ENCODE measurements around the gene TRIO.

TRIO gene

GRCh38 chr5:14428302-14429081, 285.4 kb downstream of the TRIO start:
- Histone ChIP-seq H2BK12ac (ENCODE audit: low read length) (peak overlapping the region; percentile 70), H3K23ac (ENCODE audit: low read length) (no peak overlapping the region)
- no CpG with 5 or more reads among the region's 12 CpGs for WGBS (ENCODE audit: extremely low coverage, insufficient coverage, insufficient read length)

GRCh38 chr5:14429101-14430050, 286.2 kb downstream of the TRIO start:
- H3K27ac ChIP-seq (ENCODE audit: low read depth, low read length) = peak overlapping the region; percentile 82
- no peak overlapping the region for H2AFZ ChIP-seq (ENCODE audit: insufficient read depth, low read length, poor library complexity)
- H3K18ac ChIP-seq (ENCODE audit: low read length) = no peak overlapping the region
- H4K12ac ChIP-seq (ENCODE audit: low read depth, low read length) = no peak overlapping the region
- H3K4me2 ChIP-seq (ENCODE audit: low read length) = no peak overlapping the region
- H2BK5ac ChIP-seq (ENCODE audit: low read depth, low read length, poor library complexity) = peak overlapping the region; percentile 45
- no peaks in the 10 kb centered on the region for H3K9me3 ChIP-seq (ENCODE audit: insufficient read depth, low read depth, low read length)
- H2BK120ac ChIP-seq (ENCODE audit: insufficient read depth, low read length, poor library complexity) = no peak overlapping the region
- H3K79me1 ChIP-seq (ENCODE audit: low read length) = peaks cover 6% of the 10 kb centered on the region
- no peaks in the 10 kb centered on the region for H3K79me2 ChIP-seq (ENCODE audit: control insufficient read depth, insufficient read depth, low read length, poor library complexity)
- no peak overlapping the region for H3K4ac ChIP-seq (ENCODE audit: low read depth, low read length)
- H3K4me3 ChIP-seq (ENCODE audit: low read depth, low read length) = no peak overlapping the region
- no peaks in the 10 kb centered on the region for H3K27me3 ChIP-seq (ENCODE audit: insufficient read depth, low read length)
- peaks cover 9 to 17% of the 10 kb centered on the region in 2 experiments for H3K36me3 ChIP-seq (ENCODE audit: control insufficient read depth in 1 of 2, insufficient read depth in 2 of 2, low read length in 2 of 2)
- H2BK12ac ChIP-seq (ENCODE audit: low read length) = no peak overlapping the region
- H4K8ac ChIP-seq (ENCODE audit: low read depth, low read length) = no peak overlapping the region
- no peak overlapping the region for H3K9ac ChIP-seq (ENCODE audit: low read length)
- H3K4me1 ChIP-seq (ENCODE audit: control insufficient read depth in 1 of 2, insufficient read depth in 2 of 2, low read length in 2 of 2) = peaks cover 6 to 13% of the 10 kb centered on the region in 2 experiments
- peak in 1 of 2 donors; percentile 35 for DNase-seq
- H4K91ac ChIP-seq (ENCODE audit: low read depth, low read length) = peak overlapping the region; percentile 45
- H3K23ac ChIP-seq (ENCODE audit: low read length) = no peak overlapping the region
- H2AK5ac ChIP-seq (ENCODE audit: low read length) = peak overlapping the region; percentile 87
- no CpG with 5 or more reads among the region's 13 CpGs for WGBS (ENCODE audit: extremely low coverage, insufficient coverage, insufficient read length)
- peak overlapping the region; percentile 28 for H3K14ac ChIP-seq (ENCODE audit: low read length)

More at GRCh38 chr5:14428302-14429081, 285.4 kb downstream of the TRIO start:
- Histone ChIP-seq H3K14ac (ENCODE audit: low read length) (no peak overlapping the region), H3K4me3 (ENCODE audit: low read depth, low read length) (no peak overlapping the region), H3K79me1 (ENCODE audit: low read length) (peaks cover 6% of the 10 kb centered on the region), H3K4me2 (ENCODE audit: low read length) (no peak overlapping the region), H2BK5ac (ENCODE audit: low read depth, low read length, poor library complexity) (no peak overlapping the region), H4K12ac (ENCODE audit: low read depth, low read length) (no peak overlapping the region), H3K4ac (ENCODE audit: low read depth, low read length) (no peak overlapping the region), H2AFZ (ENCODE audit: insufficient read depth, low read length, poor library complexity) (no peak overlapping the region), H4K8ac (ENCODE audit: low read depth, low read length) (peak overlapping the region; percentile 41), H3K27me3 (ENCODE audit: insufficient read depth, low read length) (no peaks in the 10 kb centered on the region), H3K36me3 (ENCODE audit: control insufficient read depth in 1 of 2, insufficient read depth in 2 of 2, low read length in 2 of 2) (peaks cover 11 to 17% of the 10 kb centered on the region in 2 experiments), H3K9me3 (ENCODE audit: insufficient read depth, low read depth, low read length) (no peaks in the 10 kb centered on the region), H3K27ac (ENCODE audit: low read depth, low read length) (peak overlapping the region; percentile 82), H3K4me1 (ENCODE audit: control insufficient read depth in 1 of 2, insufficient read depth in 2 of 2, low read length in 2 of 2) (peaks cover 6 to 14% of the 10 kb centered on the region in 2 experiments), H2AK5ac (ENCODE audit: low read length) (no peak overlapping the region), H2BK120ac (ENCODE audit: insufficient read depth, low read length, poor library complexity) (no peak overlapping the region), H3K79me2 (ENCODE audit: control insufficient read depth, insufficient read depth, low read length, poor library complexity) (no peaks in the 10 kb centered on the region), H3K9ac (ENCODE audit: low read length) (no peak overlapping the region), H4K91ac (ENCODE audit: low read depth, low read length) (no peak overlapping the region), H3K18ac (ENCODE audit: low read length) (no peak overlapping the region)
- DNase-seq = peak; percentile 63 to 74

- H2BK12ac ChIP-seq (ENCODE audit: low read length) = no peak overlapping the region
- H2BK5ac ChIP-seq (ENCODE audit: low read depth, low read length, poor library complexity) = no peak overlapping the region
- H3K36me3 ChIP-seq (ENCODE audit: control insufficient read depth in 1 of 2, insufficient read depth in 2 of 2, low read length in 2 of 2) = peaks cover 11 to 19% of the 10 kb centered on the region in 2 experiments
- H2BK120ac ChIP-seq (ENCODE audit: insufficient read depth, low read length, poor library complexity) = no peak overlapping the region
- no CpG with 5 or more reads among the region's 1 CpG for WGBS (ENCODE audit: extremely low coverage, insufficient coverage, insufficient read length)
- no peak overlapping the region for H3K18ac ChIP-seq (ENCODE audit: low read length)
- H4K8ac ChIP-seq (ENCODE audit: low read depth, low read length) = no peak overlapping the region
- H2AFZ ChIP-seq (ENCODE audit: insufficient read depth, low read length, poor library complexity) = no peak overlapping the region
- no peak overlapping the region for H3K4ac ChIP-seq (ENCODE audit: low read depth, low read length)
- H3K9ac ChIP-seq (ENCODE audit: low read length) = no peak overlapping the region
- H4K91ac ChIP-seq (ENCODE audit: low read depth, low read length) = no peak overlapping the region
- no peak overlapping the region for H3K23ac ChIP-seq (ENCODE audit: low read length)
- H3K27me3 ChIP-seq (ENCODE audit: insufficient read depth, low read length) = no peaks in the 10 kb centered on the region
- H3K4me2 ChIP-seq (ENCODE audit: low read length) = no peak overlapping the region
- H3K14ac ChIP-seq (ENCODE audit: low read length) = no peak overlapping the region
- H3K9me3 ChIP-seq (ENCODE audit: insufficient read depth, low read depth, low read length) = no peaks in the 10 kb centered on the region
- H2AK5ac ChIP-seq (ENCODE audit: low read length) = no peak overlapping the region
- H3K27ac ChIP-seq (ENCODE audit: low read depth, low read length) = no peak overlapping the region
- H3K4me3 ChIP-seq (ENCODE audit: low read depth, low read length) = no peak overlapping the region
- no peak overlapping the region for H4K12ac ChIP-seq (ENCODE audit: low read depth, low read length)
- peaks cover 6% of the 10 kb centered on the region for H3K79me1 ChIP-seq (ENCODE audit: low read length)
- H3K4me1 ChIP-seq (ENCODE audit: control insufficient read depth in 1 of 2, insufficient read depth in 2 of 2, low read length in 2 of 2) = peaks cover 6 to 13% of the 10 kb centered on the region in 2 experiments
- H3K79me2 ChIP-seq (ENCODE audit: control insufficient read depth, insufficient read depth, low read length, poor library complexity) = no peaks in the 10 kb centered on the region
- no peak for DNase-seq
Observed at GRCh38 chr5:14431534-14431933, 288.4 kb downstream of the TRIO start.

GRCh38 chr5:14432931-14433589, 289.9 kb downstream of the TRIO start:
- Histone ChIP-seq H2BK120ac (ENCODE audit: insufficient read depth, low read length, poor library complexity) (no peak overlapping the region), H3K27me3 (ENCODE audit: insufficient read depth, low read length) (no peaks in the 10 kb centered on the region), H2AFZ (ENCODE audit: insufficient read depth, low read length, poor library complexity) (no peak overlapping the region), H3K4me3 (ENCODE audit: low read depth, low read length) (no peak overlapping the region), H3K4me2 (ENCODE audit: low read length) (no peak overlapping the region), H4K8ac (ENCODE audit: low read depth, low read length) (no peak overlapping the region), H3K4ac (ENCODE audit: low read depth, low read length) (no peak overlapping the region), H3K4me1 (ENCODE audit: control insufficient read depth in 1 of 2, insufficient read depth in 2 of 2, low read length in 2 of 2) (peaks cover 6 to 8% of the 10 kb centered on the region in 2 experiments), H3K14ac (ENCODE audit: low read length) (no peak overlapping the region), H3K18ac (ENCODE audit: low read length) (no peak overlapping the region), H3K79me1 (ENCODE audit: low read length) (peaks cover 6% of the 10 kb centered on the region), H3K79me2 (ENCODE audit: control insufficient read depth, insufficient read depth, low read length, poor library complexity) (no peaks in the 10 kb centered on the region), H3K9me3 (ENCODE audit: insufficient read depth, low read depth, low read length) (no peaks in the 10 kb centered on the region), H3K27ac (ENCODE audit: low read depth, low read length) (no peak overlapping the region), H3K23ac (ENCODE audit: low read length) (no peak overlapping the region), H2BK12ac (ENCODE audit: low read length) (no peak overlapping the region), H2AK5ac (ENCODE audit: low read length) (no peak overlapping the region), H2BK5ac (ENCODE audit: low read depth, low read length, poor library complexity) (no peak overlapping the region), H3K9ac (ENCODE audit: low read length) (no peak overlapping the region), H3K36me3 (ENCODE audit: control insufficient read depth in 1 of 2, insufficient read depth in 2 of 2, low read length in 2 of 2) (peaks cover 7 to 15% of the 10 kb centered on the region in 2 experiments), H4K91ac (ENCODE audit: low read depth, low read length) (no peak overlapping the region), H4K12ac (ENCODE audit: low read depth, low read length) (no peak overlapping the region)
- WGBS (ENCODE audit: extremely low coverage, insufficient coverage, insufficient read length) = no CpG with 5 or more reads among the region's 8 CpGs
- DNase-seq = no peak

Measured in trophoblast cell (in vitro differentiated cells and primary cell).